Transverse colon (tissue), 4 donors: ENCODE measurements around the gene VPS35.

Experiments used
- POLR2AphosphoS5 ChIP-seq, 3 donors: sonication (generic); formaldehyde crosslinking; IDR thresholded peaks; one replicate each; pipeline ENCODE4 v1.6.1; 2016; ENCODE audit warnings: antibody characterized with exemption in 3 of 3
- TF ChIP-seq, protein P1 (sequence below), 5 experiments: fragments of 200-600 bp in 3 of 5; fragments of 450-650 bp in 2 of 5; sonication (generic) in 3 of 5; IDR thresholded peaks; 1 replicate in 2 of 5; 2 replicates in 3 of 5; pipeline ENCODE4 v1.5.1; 2016 to 2017; ENCODE audit warnings: antibody characterized with exemption in 5 of 5, inconsistent platforms in 3 of 5, mild to moderate bottlenecking in 2 of 5, moderate library complexity in 1 of 5

- TF ChIP-seq, protein P1, sequence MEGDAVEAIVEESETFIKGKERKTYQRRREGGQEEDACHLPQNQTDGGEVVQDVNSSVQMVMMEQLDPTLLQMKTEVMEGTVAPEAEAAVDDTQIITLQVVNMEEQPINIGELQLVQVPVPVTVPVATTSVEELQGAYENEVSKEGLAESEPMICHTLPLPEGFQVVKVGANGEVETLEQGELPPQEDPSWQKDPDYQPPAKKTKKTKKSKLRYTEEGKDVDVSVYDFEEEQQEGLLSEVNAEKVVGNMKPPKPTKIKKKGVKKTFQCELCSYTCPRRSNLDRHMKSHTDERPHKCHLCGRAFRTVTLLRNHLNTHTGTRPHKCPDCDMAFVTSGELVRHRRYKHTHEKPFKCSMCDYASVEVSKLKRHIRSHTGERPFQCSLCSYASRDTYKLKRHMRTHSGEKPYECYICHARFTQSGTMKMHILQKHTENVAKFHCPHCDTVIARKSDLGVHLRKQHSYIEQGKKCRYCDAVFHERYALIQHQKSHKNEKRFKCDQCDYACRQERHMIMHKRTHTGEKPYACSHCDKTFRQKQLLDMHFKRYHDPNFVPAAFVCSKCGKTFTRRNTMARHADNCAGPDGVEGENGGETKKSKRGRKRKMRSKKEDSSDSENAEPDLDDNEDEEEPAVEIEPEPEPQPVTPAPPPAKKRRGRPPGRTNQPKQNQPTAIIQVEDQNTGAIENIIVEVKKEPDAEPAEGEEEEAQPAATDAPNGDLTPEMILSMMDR (IDR thresholded peaks at IDR 0.05), result no peak
- TF ChIP-seq POLR2AphosphoS5 (IDR thresholded peaks at IDR 0.05), result peak in 1 of 3 donors; percentile 21
Observed at GRCh38 chr16:46690281-46691178, 1.6 kb upstream of the VPS35 start.
